Measurements from ENCODE around the gene SLC45A1. TPM values are rescaled to one million over a fixed set of nuclear protein-coding genes. Genes with fewer than 3 reads are reported as not detected.

The SLC45A1 gene
- total and polyA plus RNA-seq, 2 of the 4 experiments (the other 2 are of a cell fraction) = 0.72 to 3.9 TPM

DNA sequence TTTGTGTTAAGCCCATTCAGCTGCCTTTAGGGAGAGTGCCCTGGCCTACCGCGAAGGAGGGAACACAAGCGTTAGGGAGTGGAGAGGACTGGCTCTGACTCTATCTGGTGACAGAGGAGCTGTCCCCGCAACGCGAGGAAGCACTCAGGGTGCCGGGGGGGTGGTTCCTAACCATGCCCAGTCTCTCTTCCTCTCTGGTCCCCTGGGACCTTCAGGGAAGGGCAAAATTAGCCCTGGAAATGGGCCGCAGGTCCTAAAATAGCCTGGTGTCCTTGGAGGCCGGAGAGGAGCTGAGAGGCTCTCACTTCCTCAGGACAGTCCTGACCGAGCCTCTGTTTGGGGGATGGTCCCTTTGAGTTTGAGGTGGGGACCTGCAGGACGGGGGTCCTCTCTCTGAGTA lies 5.8 kb downstream of the SLC45A1 start:
- Histone ChIP-seq H2AFZ (replicated peaks; ENCODE audit: low read length, poor library complexity) (no peak overlapping the region), H3K4me2 (ENCODE audit: low read depth, low read length) (no peak overlapping the region), H3K27me3 (ENCODE audit: control insufficient read depth, insufficient read depth, low read length) (peaks cover 2% of the 10 kb centered on the region; the same call in 1 of the 2 replicates), H3K4me3 (ENCODE audit: insufficient read depth, low read depth, low read length) (no peak overlapping the region), H4K5ac (ENCODE audit: low read depth, low read length) (no peak overlapping the region), H2AK9ac (replicated peaks; ENCODE audit: low read depth, low read length, poor library complexity) (no peak overlapping the region), H4K91ac (ENCODE audit: insufficient read depth, low read depth, low read length) (no peak overlapping the region), H3K9ac (ENCODE audit: low read depth, low read length) (no peak overlapping the region), H3K18ac (ENCODE audit: low read depth, low read length) (no peak overlapping the region), H3K23ac (ENCODE audit: low read depth, low read length) (no peak overlapping the region), H4K20me1 (ENCODE audit: insufficient read depth, low read length) (no peaks in the 10 kb centered on the region), H3K14ac (replicated peaks; ENCODE audit: low read depth, low read length) (no peak overlapping the region), H2BK15ac (ENCODE audit: low read depth, low read length) (no peak overlapping the region), H4K8ac (ENCODE audit: low read depth in 2 of 2, low read length in 2 of 2) (no peak overlapping the region), H3K27ac (ENCODE audit: insufficient read depth, low read length) (no peak overlapping the region), H3K9me3 (ENCODE audit: control insufficient read depth, insufficient read depth, low read length) (no peaks in the 10 kb centered on the region), H2BK20ac (ENCODE audit: low read depth, low read length) (no peak overlapping the region), H2BK120ac (ENCODE audit: low read depth, low read length) (no peak overlapping the region), H3K4ac (ENCODE audit: low read depth, low read length) (no peak overlapping the region), H3K9me1 (ENCODE audit: insufficient read depth, low read length) (peaks cover 4% of the 10 kb centered on the region; the same call in 1 of the 2 replicates), H2BK5ac (ENCODE audit: low read depth, low read length, poor library complexity, severe bottlenecking) (no peak overlapping the region), H3K79me1 (ENCODE audit: low read depth in 1 of 2, low read length in 2 of 2) (peaks cover under 1 to 4% of the 10 kb centered on the region in 2 experiments; a peak in 1 of 4 replicates), H3K56ac (ENCODE audit: extremely low read depth, insufficient read depth, low read length) (no peak overlapping the region), H2AK5ac (ENCODE audit: low read depth, low read length) (no peak overlapping the region), H3K36me3 (ENCODE audit: control insufficient read depth, insufficient read depth, low read length) (peaks cover 10% of the 10 kb centered on the region), H3K4me1 (ENCODE audit: control insufficient read depth, insufficient read depth, low read length) (peaks cover under 1% of the 10 kb centered on the region; the same call in 1 of the 2 replicates)
- dilution Hi-C loops (cut with HindIII; ENCODE audit: low sequenced_read_pairs, unreplicated experiment) (loop anchor here (25.0 kb wide), 1 partner anchor 311 kb away; no protein-coding TSS in a partner anchor), intact Hi-C loops (cut with micrococcal nuclease) (no loop called here), in situ Hi-C loops (cut with MboI; ENCODE audit: low sequenced_read_pairs) (loop anchor here (25.0 kb wide), 1 partner anchor 661 kb away; no protein-coding TSS in a partner anchor)
- TF ChIP-seq, protein P1, sequence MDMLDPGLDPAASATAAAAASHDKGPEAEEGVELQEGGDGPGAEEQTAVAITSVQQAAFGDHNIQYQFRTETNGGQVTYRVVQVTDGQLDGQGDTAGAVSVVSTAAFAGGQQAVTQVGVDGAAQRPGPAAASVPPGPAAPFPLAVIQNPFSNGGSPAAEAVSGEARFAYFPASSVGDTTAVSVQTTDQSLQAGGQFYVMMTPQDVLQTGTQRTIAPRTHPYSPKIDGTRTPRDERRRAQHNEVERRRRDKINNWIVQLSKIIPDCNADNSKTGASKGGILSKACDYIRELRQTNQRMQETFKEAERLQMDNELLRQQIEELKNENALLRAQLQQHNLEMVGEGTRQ (IDR thresholded peaks at IDR 0.05; ENCODE audit: low read depth, low read length) = no peak
- TF ChIP-seq CEBPB (IDR thresholded peaks at IDR 0.05; ENCODE audit: low read depth, low read length) (no peak), BHLHE40 (IDR thresholded peaks at IDR 0.05; ENCODE audit: low read depth, low read length) (no peak), NFE2L2 (IDR thresholded peaks at IDR 0.05; ENCODE audit: low read depth, low read length) (no peak), FOS (IDR thresholded peaks at IDR 0.05; ENCODE audit: low read depth, low read length) (no peak), RFX5 (IDR thresholded peaks at IDR 0.05; ENCODE audit: low read depth, low read length) (no peak), MAZ (IDR thresholded peaks at IDR 0.05; ENCODE audit: borderline replicate concordance, low read depth, low read length) (no peak), MAFK (IDR thresholded peaks at IDR 0.05; ENCODE audit: low read depth, low read length) (no peak)
- ATAC-seq (ENCODE audit: low read depth) (no peak), DNase-seq (no peak)
- BruUV-seq (replicated peaks) = no TSS peak
- POLR2A ChIA-PET (ENCODE audit: unreplicated experiment) = no interaction called here
- CTCF ChIA-PET = no interaction called here
- WGBS, 2 experiments (ENCODE audit: extremely low coverage in 2 of 2, insufficient read length in 1 of 2) = 84% methylated on average over 5 of the region's 11 CpGs; no CpG with 5 or more reads in 1 of the 2 experiments

All from IMR-90 (cell line).